NCI-H1417 (cell line): ENCODE results near the gene MRGPRE.
"Not testable (repeated sequence)": the region's sequence is repeated elsewhere in the genome, so short reads cannot be mapped to it uniquely, and the experiment has no call there.

Experiments used
- DNase-seq, 3 experiments: peaks; one replicate each; lab custom pipeline; 2025; lab: John Stamatoyannopoulos, UW

Gene MRGPRE, protein sequence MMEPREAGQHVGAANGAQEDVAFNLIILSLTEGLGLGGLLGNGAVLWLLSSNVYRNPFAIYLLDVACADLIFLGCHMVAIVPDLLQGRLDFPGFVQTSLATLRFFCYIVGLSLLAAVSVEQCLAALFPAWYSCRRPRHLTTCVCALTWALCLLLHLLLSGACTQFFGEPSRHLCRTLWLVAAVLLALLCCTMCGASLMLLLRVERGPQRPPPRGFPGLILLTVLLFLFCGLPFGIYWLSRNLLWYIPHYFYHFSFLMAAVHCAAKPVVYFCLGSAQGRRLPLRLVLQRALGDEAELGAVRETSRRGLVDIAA

DNA sequence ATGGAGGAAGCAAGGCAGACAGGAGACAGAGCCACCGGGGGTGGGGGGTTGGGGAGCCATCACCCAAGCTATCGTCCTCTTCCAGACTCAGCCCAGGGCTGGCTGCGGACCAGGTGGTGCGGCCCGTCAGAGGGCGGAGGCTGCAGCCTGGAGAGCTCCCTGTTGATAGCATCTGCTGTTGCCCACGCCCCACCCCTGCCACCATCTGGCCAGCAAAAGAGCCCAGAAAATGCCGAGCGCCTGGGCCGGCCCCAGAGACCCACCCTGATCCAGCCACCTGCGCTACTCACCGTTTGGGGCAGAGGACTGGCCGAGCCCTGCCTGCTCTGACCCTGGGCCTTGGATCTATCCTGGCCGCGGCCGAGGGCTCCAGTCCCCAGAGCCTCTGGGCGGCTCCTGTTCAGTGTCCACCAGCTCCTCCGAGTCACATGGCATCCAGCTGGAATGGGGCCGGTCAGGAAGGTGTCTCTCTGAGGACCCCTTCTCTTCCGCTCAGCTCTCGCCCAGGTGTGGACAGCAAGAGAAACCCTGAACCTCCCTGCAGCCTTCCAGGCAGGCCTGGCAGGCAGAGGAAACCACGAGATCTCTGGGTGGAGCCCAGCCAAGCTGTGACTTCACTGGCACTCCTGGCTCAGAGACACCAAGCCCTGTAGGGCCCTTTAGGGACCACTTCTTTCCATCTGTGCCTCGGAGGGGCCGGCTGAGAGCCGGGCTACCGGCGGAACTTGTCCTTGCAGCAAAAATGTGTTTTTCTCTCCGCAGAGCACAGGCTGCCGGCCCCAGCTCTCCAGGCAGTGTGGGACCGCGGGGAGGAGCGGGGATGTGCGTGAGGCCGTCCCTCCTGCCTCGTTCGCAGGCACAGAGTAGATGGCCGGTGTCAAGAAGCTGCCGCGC is at the start of gene MRGPRE:
Gene MRGPRE (minus strand): TSS at position 567 of the 894 bp plus-strand sequence. CDS start 3,618 bp downstream, outside the sequence.
- peak; percentile 1 to 95 (median 18) for DNase-seq

DNA sequence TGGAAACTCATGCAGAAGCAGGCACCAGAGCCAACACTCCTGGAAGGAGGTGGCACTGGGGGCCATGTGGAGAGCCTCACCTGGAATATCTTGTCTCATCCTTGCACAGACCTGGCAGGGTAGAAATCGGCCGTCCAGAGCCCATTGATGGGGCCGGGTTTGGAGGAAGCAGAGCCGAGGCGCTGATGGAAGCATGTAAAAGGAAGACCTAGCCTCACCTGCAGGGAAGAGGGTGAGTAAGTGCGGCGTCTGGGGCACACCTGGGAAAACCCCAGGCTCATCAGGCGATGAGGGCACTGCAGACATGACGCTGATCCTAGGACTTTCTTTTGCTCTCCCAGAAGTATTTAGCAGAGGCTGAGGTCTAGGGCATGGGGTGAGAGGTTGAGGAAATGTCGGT is 48.9 kb upstream of the MRGPRE start:
- not testable (repeated sequence) for DNase-seq

DNA sequence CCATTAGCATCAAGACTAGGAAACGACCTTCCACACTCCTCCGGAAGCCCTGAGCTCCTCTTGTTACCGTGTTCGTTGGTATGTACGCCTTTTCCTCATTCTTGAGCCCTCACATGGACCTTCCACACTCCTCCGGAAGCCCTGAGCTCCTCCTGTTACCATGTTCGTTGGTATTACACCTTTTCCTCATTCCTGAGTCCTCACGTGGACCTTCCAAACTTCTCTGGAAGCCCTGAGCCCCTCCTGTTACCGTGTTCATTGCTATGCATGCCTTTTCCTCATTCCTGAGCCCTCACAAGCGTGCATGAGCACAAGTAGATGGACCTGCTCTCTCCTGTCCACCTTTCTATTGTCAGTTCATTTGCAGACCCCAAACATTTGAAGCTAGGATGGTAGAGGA is 48.4 kb upstream of the MRGPRE start:
- not testable (repeated sequence) for DNase-seq

GRCh38 chr11:3278922-3279321 is 46.7 kb upstream of the MRGPRE start:
- not testable (repeated sequence) for DNase-seq

- DNase-seq: not testable (repeated sequence)
Measured at GRCh38 chr11:3273629-3274028, 41.4 kb upstream of the MRGPRE start.

DNA sequence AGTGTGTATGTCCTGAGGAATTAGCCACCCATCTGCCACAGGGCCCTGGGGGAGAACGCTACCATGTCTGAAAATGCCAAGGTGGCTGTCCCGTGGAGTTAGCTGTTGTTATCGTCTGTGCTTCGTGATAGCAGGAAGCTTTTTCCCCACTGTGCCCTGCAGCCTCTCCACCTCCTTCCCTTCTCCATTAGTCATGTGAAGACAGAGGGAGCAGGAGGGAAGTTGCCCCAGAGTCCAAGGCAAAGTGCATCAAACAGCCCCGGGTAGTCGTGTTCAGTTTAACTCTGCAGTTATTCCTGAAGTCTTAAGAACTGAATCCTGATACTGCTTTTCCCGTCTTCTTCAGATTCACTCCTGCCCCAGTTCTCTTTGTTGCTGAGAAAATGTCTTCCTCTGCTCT is 30.3 kb upstream of the MRGPRE start:
- DNase-seq: not testable (repeated sequence)

GRCh38 chr11:3261831-3262230 is 29.6 kb upstream of the MRGPRE start:
- DNase-seq: not testable (repeated sequence)

DNA sequence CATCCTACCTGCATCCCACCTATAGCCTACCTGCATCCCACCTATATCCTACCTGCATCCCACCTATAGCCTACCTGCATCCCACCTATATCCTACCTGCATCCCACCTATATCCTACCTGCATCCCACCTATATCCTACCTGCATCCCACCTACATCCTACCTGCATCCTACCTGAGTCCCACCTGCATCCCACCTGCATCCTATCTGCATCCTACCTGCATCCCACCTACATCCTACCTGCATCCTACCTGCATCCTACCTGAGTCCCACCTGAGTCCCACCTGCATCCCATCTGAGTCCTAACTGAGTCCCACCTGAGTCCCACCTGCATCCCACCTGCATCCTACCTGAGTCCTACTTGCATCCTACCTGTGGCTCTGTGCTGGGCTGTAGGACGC is 25.3 kb upstream of the MRGPRE start:
- not testable (repeated sequence) for DNase-seq

GRCh38 chr11:3255241-3255640 is 23.0 kb upstream of the MRGPRE start:
- DNase-seq: not testable (repeated sequence)

DNA sequence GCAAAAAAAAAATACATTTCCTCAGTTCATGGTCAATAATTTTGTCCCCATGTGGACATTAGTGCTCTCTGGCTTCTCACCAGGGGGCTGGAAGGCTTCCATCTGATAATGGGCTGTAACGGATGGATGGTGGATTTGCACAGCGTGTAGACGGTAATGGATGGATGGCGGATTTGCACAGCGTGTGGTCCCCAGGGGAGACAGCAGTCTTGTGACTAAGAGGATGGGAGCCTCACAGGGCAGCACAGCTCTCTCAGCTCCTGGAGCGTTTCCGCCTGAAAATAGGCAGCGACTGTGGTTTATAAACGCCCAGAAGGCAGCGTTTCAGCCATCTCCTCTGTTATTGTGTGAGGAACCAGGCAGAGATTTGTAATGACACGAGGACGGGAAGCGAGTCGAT is 22.6 kb upstream of the MRGPRE start:
- not testable (repeated sequence) for DNase-seq

GRCh38 chr11:3245071-3245470 is 12.9 kb upstream of the MRGPRE start:
- DNase-seq: no peak

DNA sequence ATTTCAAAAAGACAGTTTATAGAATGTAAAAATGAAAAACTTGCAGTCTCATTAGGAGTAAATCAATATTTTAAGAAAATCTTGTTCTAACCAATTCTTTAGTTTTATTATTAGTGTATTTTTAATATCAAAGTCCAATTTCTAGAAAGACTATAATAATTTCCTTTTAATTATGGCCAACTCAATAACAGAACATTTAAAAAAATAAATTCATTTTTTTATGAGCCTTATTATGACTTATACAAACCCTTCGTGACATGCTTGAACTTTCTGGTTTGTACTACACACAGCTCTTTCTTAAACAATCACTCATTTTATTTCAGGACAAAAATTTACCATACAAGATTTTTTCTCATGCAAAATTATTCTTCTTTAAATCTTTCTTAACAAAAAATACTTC is 11.7 kb upstream of the MRGPRE start:
- no peak for DNase-seq

DNA sequence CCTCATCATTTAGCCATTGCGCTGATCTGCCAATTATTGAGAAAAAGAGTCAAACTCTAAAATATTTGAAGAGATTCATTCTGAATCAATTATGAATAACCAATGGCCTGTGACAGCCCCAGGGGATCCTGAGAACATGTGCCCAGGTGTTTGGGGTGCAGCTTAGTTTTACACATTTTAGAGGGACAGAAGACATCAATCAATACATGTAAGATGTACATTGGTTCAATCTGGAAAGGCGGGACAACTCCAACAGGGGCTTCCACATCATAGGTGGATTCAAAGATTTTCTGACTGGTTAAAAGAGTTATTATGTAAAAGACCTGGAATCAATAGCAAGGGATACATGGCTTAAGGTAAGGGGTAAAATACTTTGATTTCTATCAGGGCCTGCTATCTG is 4.9 kb upstream of the MRGPRE start:
- no peak for DNase-seq

DNA sequence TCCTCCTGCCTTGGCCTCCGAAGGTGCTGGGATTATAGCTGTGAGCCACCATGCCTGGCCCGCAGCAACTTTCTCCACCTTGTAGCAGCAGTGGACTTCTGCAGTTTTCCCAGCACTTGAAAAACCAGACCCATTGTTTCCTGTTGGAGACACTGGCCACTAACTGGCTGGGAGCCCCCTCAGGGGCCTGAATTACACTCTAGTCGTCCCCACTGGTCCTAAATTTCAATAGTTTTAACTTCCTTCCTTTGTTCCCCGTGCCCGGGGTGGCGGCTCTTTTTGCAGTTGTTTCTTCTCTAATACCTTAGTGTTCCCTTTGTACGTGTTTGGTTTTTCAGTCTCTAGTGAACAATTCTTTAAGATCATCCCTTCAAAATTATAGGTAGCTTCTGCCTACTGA is 2.6 kb upstream of the MRGPRE start:
- no peak for DNase-seq

- DNase-seq: no peak
Measured at GRCh38 chr11:3232956-3233355, 739 bp upstream of the MRGPRE start.

DNA sequence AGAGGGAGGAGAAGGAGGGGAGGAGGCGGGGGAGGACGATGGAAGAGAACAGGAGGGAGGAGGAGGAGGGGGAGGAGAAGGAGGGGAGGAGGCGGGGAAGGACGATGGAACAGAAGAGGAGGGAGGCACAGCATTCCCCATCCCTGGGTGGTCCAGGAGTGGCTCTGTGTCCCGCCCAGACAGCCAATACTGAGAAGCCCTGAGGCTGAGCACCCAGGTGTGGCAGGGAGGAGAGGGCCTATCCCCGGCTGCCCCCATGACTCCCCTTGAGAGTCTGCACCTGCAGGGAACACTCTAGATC is 717 bp downstream of the MRGPRE start:
- DNase-seq: no peak

DNA sequence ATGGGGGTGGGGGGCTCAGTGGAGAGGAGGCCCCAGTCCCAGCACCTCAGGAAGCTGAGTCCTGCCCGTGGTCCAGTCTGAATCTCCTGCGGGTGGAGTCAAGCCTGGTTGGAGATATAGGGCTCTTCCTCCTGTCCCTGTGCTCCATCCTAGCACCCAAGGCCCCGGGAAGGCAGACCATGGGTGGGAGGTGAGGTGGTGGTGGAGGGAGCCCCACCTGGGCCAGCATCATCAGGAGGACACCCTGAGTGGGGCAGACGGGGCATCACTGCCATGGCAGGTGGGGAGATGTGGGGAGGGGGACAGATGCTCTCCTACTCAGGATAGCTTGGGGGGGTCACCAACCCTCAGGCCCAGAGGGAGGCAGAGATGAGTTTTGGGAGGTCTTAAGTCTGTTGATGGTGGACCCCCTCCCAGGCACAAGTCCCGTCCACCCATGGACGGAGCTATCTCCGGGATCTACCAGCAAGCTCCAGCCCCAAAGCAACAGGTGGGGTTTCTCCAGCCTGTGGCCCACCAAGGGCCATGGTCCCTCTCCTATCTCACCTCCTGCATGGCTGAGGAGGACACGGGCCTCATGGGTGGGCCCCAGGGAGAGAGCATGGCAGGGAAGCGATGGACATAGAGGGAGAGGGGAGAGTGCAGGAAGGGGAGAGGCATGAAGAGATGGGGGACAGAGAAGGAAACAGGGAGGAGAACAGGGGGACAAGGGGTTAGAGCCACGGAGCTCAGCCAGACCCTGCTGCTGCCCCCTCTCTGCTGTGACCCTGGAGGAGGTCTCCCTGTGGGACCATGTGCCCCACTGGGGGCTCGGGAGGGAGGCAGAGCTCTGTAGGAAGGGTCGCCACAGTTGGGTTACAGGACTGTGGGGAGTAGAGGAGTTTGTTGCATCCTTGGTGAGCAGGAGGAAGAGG is 1.3 kb downstream of the MRGPRE start:
- DNase-seq: no peak

GRCh38 chr11:3229673-3230630 is 2.3 kb downstream of the MRGPRE start:
- no peak for DNase-seq

DNA sequence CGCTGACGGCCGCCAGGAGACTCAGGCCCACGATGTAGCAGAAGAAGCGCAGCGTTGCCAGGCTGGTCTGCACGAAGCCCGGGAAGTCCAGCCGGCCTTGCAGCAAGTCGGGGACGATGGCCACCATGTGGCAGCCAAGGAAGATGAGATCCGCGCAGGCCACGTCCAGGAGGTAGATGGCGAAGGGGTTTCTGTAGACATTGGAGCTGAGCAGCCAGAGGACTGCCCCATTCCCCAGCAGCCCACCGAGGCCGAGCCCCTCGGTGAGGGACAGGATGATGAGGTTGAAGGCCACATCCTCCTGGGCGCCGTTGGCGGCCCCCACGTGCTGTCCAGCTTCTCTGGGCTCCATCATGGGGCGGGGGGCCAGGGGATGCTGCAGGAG is 3.8 kb downstream of the MRGPRE start:
- no peak for DNase-seq

GRCh38 chr11:3227568-3228444 is 4.4 kb downstream of the MRGPRE start:
- no peak for DNase-seq
